HG02970 (cell line): ENCODE data around the gene EGFL6.
A peak's percentile ranks its signal among the peaks of the same experiment; 100 is the strongest.
"Not testable (repeated sequence)": the region's sequence is repeated elsewhere in the genome, so short reads cannot be mapped to it uniquely, and the experiment has no call there.

Source experiments
- ATAC-seq: cut with Tn5 transposase; IDR thresholded peaks from one replicate; pipeline ENCODE4 v1.9.1; 2021; ENCODE audit warnings: mild to moderate bottlenecking, moderate library complexity, moderate number of reproducible peaks; ENCODE audit not compliant: unreplicated experiment, low FRiP score

EGFL6 gene

GRCh38 chrX:13649838-13650237 lies 80.4 kb downstream of the EGFL6 start:
- ATAC-seq: no peak

- ATAC-seq: no peak
Observed at GRCh38 chrX:13650318-13650717, 80.9 kb downstream of the EGFL6 start.

GRCh38 chrX:13651150-13651549 lies 81.7 kb downstream of the EGFL6 start:
- ATAC-seq: no peak

GRCh38 chrX:13652287-13652793 lies 82.9 kb downstream of the EGFL6 start:
- ATAC-seq: no peak

- ATAC-seq: peak; percentile 95
Observed at GRCh38 chrX:13652850-13653693, 83.7 kb downstream of the EGFL6 start, which contains the start of gene TCEANC. Gene TCEANC (plus strand): TSS chrX:13653141. CDS start chrX:13662509, 9,368 bp downstream.

- ATAC-seq: no peak
Observed at GRCh38 chrX:13654116-13654515, 84.7 kb downstream of the EGFL6 start.

GRCh38 chrX:13655674-13656073 lies 86.3 kb downstream of the EGFL6 start:
- no peak for ATAC-seq

GRCh38 chrX:13658602-13659001 lies 89.2 kb downstream of the EGFL6 start:
- no peak for ATAC-seq

- ATAC-seq: no peak
Observed at GRCh38 chrX:13659063-13659462, 89.7 kb downstream of the EGFL6 start.

GRCh38 chrX:13661735-13662288 lies 92.4 kb downstream of the EGFL6 start:
- ATAC-seq: no peak

GRCh38 chrX:13662355-13662791 lies 93.0 kb downstream of the EGFL6 start:
- no peak for ATAC-seq

- no peak for ATAC-seq
Observed at GRCh38 chrX:13664020-13664419, 94.6 kb downstream of the EGFL6 start.

- no peak for ATAC-seq
Observed at GRCh38 chrX:13666836-13667235, 97.4 kb downstream of the EGFL6 start.

- no peak for ATAC-seq
Observed at GRCh38 chrX:13667919-13668318, 98.5 kb downstream of the EGFL6 start.

- peak; percentile 76 for ATAC-seq
Observed at GRCh38 chrX:13669246-13669737, 99.9 kb downstream of the EGFL6 start.

- ATAC-seq: not testable (repeated sequence)
Observed at GRCh38 chrX:13669755-13670154, 100.4 kb downstream of the EGFL6 start.

- ATAC-seq: no peak
Observed at GRCh38 chrX:13670197-13670596, 100.8 kb downstream of the EGFL6 start.

GRCh38 chrX:13673016-13673415 lies 103.6 kb downstream of the EGFL6 start:
- ATAC-seq: no peak

GRCh38 chrX:13676885-13677284 lies 107.5 kb downstream of the EGFL6 start:
- ATAC-seq: no peak

- not testable (repeated sequence) for ATAC-seq
Observed at GRCh38 chrX:13679700-13680099, 110.3 kb downstream of the EGFL6 start.

GRCh38 chrX:13681595-13681994 lies 112.2 kb downstream of the EGFL6 start:
- ATAC-seq: no peak
